ENCODE results near the gene TLL1.

- TF ChIP-seq POLR2A (IDR thresholded peaks at IDR 0.05; ENCODE audit: low read depth, low read length) (no peak), TAF1 (IDR thresholded peaks at IDR 0.05; ENCODE audit: borderline replicate concordance, low read depth, low read length) (no peak)
These were observed 91.6 kb downstream of the TLL1 start for GRCh38 chr4:165964591-165964990.
